Ishikawa (cell line): ENCODE data around the gene HPDL.

Experiments used
- EGR1 ChIP-seq: IDR thresholded peaks from 2 replicates; pipeline ENCODE4 v1.6.1; 2012
- TF ChIP-seq, protein P1 (sequence below): IDR thresholded peaks from 2 replicates; pipeline ENCODE4 v1.6.1; 2012; ENCODE audit warnings: low read depth, mild to moderate bottlenecking

- TF ChIP-seq, protein P1, sequence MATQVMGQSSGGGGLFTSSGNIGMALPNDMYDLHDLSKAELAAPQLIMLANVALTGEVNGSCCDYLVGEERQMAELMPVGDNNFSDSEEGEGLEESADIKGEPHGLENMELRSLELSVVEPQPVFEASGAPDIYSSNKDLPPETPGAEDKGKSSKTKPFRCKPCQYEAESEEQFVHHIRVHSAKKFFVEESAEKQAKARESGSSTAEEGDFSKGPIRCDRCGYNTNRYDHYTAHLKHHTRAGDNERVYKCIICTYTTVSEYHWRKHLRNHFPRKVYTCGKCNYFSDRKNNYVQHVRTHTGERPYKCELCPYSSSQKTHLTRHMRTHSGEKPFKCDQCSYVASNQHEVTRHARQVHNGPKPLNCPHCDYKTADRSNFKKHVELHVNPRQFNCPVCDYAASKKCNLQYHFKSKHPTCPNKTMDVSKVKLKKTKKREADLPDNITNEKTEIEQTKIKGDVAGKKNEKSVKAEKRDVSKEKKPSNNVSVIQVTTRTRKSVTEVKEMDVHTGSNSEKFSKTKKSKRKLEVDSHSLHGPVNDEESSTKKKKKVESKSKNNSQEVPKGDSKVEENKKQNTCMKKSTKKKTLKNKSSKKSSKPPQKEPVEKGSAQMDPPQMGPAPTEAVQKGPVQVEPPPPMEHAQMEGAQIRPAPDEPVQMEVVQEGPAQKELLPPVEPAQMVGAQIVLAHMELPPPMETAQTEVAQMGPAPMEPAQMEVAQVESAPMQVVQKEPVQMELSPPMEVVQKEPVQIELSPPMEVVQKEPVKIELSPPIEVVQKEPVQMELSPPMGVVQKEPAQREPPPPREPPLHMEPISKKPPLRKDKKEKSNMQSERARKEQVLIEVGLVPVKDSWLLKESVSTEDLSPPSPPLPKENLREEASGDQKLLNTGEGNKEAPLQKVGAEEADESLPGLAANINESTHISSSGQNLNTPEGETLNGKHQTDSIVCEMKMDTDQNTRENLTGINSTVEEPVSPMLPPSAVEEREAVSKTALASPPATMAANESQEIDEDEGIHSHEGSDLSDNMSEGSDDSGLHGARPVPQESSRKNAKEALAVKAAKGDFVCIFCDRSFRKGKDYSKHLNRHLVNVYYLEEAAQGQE = no peak
- no peak for TF ChIP-seq EGR1
Observed at GRCh38 chr1:45302505-45303150, 24.1 kb upstream of the HPDL start.
